HG02852 (cell line): ENCODE data around the gene LEMD2.

ENCODE experiments used
- ATAC-seq: cut with Tn5 transposase; IDR thresholded peaks from one replicate; pipeline ENCODE4 v1.9.1; 2021; ENCODE audit warnings: mild to moderate bottlenecking, moderate library complexity; ENCODE audit not compliant: unreplicated experiment

LEMD2 gene

GRCh38 chr6:33777398-33778388 is 11.2 kb downstream of the LEMD2 start:
- ATAC-seq: no peak

DNA sequence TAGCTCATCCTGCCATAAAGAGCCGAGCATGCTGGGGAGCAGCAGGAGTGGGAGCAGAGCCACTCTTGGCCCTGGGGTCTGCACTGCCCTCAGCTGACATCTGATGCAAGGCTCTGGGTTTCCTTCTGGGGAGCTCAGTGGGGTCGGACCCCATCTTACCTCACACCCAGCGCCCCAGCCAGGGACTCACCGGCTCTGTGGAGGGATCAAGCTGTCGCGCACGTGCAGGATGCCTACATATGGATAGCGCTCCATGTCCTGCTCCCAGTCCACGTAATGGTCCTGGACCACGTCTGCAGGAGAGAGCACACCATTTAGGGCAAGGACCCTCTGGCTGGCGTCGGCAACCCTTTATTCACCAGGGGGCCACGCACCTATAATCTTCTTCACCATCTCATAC is 12.2 kb downstream of the LEMD2 start:
- no peak for ATAC-seq

DNA sequence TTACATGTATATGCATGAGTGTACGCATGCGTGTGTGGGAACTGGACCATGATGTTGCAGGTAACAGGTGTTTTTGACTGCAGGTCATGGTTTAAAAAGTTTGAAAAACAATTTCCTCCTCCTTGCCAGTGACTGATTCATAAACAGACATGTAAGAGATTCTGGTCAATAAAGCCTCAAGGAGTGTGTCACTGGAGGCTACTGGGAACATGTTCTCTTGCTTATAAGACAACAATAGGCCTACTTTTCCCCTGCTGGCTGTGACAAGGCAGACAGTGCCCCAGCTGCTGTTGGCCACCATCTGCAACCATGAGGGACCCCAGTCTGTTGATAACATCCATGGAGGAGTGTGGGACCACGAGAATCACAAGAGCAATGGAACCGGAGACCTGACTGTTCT is 12.7 kb downstream of the LEMD2 start:
- no peak for ATAC-seq

GRCh38 chr6:33774774-33775173 is 14.2 kb downstream of the LEMD2 start:
- ATAC-seq: no peak

- ATAC-seq: no peak
Observed at GRCh38 chr6:33772902-33773472, 15.9 kb downstream of the LEMD2 start.

- ATAC-seq: no peak
Observed at GRCh38 chr6:33772082-33772830, 16.7 kb downstream of the LEMD2 start.

DNA sequence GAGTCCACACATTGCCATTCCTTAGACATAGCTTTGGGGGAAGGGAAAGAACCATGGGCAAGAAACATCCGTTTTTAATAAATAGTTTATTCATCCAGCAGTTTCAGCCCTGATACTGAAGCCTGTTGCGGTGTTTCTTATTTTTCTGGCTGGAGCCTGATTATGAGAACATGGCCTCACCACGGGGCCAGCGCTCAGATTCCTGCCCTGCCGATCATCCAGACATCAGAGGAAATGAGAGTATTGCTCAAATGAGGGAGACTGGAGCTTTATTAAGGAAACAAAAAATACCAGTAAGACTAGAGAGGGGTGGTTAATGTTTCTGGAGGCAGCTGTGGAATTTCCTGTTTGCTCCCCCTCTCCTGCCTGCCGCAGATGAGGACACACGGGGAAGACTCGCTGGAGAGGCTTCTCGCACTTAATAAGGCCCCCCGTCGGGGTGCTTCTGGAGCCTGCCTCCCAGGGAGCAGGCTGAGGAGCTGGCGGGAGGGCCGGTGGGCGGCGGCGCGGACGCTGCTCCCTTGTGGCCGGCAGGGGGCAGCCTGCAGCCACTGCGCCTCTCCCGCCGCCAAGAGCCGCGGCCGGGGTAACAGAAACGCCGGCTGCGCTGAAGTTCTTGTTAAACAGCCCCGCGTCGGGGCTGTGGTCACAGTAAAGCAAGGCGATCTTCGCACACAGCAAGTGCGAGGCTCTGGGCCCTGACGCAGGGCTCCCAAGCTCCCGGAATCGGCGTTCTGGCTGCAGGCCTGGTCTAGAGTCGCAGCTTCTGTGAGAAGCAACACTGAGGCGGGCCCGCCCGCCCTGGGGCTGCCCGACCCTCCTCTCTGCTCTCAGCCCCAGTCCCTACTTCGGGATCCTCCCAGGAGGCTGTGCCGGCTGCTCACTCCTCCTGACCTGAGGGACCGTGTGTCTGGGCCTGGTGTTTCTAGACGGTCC is 17.5 kb downstream of the LEMD2 start:
- no peak for ATAC-seq

GRCh38 chr6:33770833-33771145 is 18.1 kb downstream of the LEMD2 start:
- no peak for ATAC-seq

DNA sequence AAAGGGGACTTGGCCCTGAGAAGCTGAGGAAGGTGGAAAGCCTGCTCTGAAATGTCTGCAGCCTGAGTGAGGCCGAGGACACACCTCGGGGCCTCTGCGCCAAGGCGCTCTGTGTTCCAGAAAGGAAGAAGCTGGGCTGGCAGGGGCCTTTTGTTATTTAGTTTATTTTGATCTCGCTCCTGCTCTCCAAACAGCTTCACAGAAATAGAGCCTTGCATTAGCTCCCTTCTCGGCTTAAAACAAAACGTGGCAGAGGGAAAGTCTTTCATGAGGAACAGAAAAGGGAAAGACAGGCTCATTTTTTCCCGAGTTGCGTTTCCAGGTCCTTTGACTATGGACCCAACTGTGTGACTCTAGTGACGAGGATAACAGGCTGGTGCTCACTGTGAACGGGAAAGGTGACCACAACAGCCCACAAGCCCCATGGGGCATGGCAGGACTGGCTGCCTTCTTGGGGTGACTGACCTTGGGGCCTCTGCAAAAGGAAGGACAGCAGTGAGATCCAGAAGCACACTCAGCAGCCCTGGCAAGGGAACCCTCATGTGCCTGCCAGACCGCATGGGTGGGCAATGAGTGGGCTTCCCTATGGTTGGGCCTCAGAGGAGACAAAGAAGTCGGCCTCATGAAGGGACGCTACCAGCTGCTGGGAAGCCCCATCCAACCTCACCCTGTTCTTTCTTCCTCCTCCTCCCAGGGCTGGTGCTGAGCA is 18.7 kb downstream of the LEMD2 start:
- no peak for ATAC-seq

DNA sequence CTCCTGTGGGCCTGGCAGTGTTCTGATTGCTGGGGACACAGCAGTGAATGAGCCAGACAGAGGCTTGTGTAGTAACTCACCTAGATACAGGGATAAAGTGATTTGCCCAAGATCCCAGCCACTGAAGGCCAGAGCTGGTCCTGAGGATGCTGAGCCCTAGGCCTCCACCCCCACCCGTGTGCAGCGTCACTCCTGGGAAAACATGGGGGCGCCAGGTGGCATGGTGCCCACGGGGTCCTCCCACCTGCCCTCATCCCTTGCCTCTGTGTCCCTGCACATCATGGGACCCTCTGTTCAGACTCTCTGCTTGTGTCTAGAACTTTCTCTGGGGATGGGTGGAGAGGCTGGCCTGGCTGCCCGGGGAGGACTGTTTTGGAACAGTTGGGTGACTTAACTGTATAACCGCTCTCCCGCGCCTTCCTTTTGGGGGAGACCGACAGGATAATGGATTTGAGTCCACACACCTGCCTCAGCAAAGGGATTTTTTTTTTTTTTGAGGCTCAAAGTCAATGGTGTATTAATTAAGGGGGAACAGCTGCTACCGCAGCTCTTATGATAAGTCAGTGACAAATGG is 19.6 kb downstream of the LEMD2 start:
- no peak for ATAC-seq

GRCh38 chr6:33768644-33769120 is 20.2 kb downstream of the LEMD2 start:
- no peak for ATAC-seq

GRCh38 chr6:33766921-33767907 is 21.7 kb downstream of the LEMD2 start:
- no peak for ATAC-seq

- ATAC-seq: no peak
Observed at GRCh38 chr6:33765368-33765767, 23.6 kb downstream of the LEMD2 start.

GRCh38 chr6:33764036-33764435 is 24.9 kb downstream of the LEMD2 start:
- no peak for ATAC-seq

- no peak for ATAC-seq
Observed at GRCh38 chr6:33763483-33763882, 25.4 kb downstream of the LEMD2 start.

DNA sequence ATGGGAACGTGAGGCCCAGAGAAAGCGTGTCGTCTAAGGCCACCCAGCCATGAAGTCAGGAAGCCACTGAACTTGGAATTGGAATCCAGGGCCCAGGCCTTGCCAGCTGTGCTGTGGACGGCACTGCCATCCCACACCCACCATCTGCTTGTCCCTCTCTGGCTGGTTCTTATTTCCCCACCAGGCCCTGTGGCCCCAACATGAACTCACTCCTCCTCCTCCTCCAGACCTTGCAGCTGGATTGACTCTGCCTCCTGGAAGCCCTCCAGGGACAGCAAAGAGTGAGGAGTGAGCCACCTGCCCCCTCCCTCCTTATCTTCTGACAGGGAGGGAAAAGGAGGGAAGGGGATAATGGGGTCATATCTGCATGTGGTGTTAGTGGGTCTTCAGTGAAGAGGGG is 26.2 kb downstream of the LEMD2 start:
- ATAC-seq: no peak

GRCh38 chr6:33761922-33762629 is 26.9 kb downstream of the LEMD2 start:
- ATAC-seq: no peak

- ATAC-seq: no peak
Observed at GRCh38 chr6:33761581-33761921, 27.4 kb downstream of the LEMD2 start.
